ENCODE data around the gene MFSD6.
"Not testable (repeated sequence)": the region's sequence is repeated elsewhere in the genome, so short reads cannot be mapped to it uniquely, and the experiment has no call there.

The MFSD6 gene

GRCh38 chr2:190407662-190408537, at the start of gene MFSD6:
Gene MFSD6, plus strand, starts transcription at chr2:190408355. Its CDS starts 27,675 bp downstream, at chr2:190436030.
- peak; percentile 75 for DNase-seq

GRCh38 chr2:190358655-190359448, 49.3 kb upstream of the MFSD6 start:
- not testable (repeated sequence) for DNase-seq

GRCh38 chr2:190360561-190360960, 47.6 kb upstream of the MFSD6 start:
- DNase-seq: no peak

- DNase-seq: no peak
These were observed 47.2 kb upstream of the MFSD6 start for GRCh38 chr2:190360965-190361364.

- DNase-seq: no peak
These were observed 46.6 kb upstream of the MFSD6 start for GRCh38 chr2:190361572-190361971.

DNA sequence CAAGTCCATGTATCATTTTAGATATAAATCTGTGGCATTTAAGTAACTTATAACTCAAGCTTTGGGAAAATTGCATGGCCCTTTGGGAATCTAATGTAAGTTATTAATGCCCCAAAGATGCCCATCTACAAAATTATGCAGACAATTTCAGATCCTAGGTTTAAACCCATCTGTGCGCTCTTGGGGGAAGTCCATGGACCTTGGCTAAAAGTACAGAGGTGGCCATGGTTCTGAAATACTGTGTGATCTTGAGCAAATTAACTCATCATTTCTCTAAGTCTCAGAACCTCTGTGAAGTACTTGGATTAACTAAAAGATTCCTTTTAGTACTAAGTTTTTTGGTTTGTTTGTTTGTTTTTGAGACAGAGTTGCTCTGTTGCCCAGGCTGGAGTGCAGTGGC, 45.3 kb upstream of the MFSD6 start:
- no peak for DNase-seq

DNA sequence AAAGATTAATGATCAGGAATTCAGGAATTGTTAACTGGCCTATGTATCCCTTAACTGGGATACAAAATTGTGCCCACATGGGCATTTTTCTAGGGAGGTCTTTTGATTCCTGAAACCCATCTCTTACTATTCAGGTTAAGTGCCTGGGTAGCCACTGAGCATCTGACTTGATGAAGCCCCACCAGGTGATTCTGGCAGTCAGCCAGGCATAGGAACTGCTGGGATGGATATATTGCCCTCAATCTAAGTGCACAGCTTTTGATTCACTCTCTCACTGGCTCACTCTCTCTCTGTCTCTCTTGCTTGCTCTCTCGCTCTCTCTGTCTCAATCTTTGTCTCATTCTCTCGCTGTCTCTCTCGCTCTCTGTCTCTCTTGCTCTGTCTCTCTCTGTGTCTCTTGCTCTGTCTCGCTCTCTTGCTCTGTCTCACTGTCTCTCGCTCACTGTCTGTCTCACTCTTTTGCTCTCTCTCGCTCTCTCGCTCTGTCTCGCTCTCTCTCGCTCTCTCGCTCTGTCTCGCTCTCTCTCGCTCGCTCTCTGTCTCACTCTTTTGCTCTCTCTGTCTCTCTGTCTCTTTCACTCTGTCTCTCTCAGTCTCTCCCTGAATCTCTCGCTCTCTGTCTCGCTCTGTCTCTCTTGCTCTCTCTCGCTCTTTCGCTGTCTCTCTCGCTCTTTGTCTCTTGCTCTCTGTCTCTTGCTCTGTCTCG, 42.5 kb upstream of the MFSD6 start:
- no peak for DNase-seq

DNA sequence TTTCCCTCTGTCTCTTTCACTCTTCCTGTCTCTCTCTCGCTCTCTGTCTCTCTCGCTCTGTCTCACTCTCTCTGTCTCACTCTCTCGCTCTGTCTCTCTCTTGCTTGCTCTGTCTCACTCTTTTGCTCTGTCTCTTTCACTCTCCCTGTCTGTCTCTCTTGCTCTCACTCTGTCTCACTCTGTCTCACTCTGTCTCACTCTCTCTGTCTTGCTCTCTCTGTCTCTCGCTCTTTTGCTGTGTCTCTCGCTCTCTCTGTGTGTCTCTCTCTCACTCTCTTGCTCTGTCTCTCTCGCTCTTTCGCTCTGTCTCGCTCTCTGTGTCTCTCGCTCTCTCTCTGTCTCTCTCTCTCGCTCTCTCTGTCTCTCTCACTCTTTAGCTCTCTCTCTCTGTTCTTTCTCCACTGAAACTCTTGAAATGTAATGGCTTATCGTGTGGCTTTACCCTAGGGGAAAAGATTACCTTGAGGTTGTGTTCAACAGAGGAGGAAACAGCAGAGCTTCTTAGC, 41.9 kb upstream of the MFSD6 start:
- DNase-seq: no peak

- DNase-seq: no peak
These were observed 41.1 kb upstream of the MFSD6 start for GRCh38 chr2:190367091-190367490.

DNA sequence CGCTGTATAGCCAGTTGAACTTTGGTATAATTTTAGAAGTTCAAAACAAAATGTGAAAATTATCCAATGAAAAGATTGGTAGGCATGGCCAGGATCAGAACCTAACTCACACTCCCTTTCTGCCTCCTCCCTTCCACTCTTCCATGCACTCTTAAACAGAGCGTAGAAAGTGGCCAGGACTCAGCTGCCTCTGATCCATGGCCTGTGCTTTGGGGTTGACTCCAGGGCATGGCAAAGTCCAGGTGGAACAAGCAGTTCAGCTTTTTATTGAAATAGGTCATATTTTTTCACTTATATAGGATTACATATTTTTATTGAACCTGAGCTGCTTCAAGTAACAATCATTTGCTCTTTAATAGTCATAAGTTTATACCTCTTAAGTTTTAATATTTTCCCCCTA, 38.5 kb upstream of the MFSD6 start:
- DNase-seq: no peak

DNA sequence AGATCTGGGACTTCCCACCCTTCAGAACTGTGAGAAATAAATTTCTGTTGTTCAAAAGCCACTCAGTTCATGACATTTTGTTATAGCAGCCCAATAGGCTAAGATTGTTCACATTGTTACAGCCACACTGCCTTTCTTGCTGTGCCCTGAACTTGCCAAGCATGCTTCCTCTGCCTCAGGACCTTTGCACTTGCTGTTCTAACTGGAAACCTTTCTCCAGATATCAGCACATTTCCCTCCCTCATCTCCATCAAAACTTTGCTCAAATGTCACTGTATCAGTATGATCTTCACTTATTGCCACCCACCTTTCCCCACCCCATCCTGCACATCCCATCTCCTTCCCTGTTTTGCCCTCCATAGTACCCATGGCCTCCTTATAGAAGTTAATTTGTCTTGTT, 32.1 kb upstream of the MFSD6 start:
- no peak for DNase-seq

DNA sequence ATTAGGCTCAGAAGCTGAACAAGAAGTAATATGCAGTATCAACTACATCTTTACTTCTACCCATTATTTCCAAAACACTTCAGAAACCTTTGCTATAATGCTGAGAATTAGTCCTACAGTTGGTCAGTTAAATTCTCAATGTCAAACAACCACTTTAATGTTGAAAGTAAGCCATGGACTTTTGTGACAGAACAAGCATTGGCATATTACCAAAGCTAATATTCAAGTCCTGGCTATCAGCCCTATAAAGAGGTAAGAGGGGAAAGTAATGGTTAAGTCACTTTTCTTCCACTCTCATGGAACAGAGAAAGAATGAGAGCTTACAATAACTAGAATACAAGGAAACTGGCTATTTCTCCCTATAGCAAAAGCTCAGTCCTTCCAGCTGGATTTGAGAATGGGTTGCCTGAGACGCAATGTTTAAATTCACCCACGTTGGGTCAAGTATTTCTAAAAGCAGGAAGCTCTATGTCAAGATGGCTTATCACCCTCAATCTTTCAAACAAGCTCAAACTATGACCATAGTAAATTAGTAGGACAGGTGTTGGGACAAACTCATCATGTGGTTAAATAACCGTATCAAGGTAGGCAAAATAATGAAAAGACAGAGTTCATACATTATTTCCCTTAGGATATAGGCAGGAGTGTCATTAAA, 31.4 kb upstream of the MFSD6 start:
- no peak for DNase-seq

- DNase-seq: no peak
These were observed 29.3 kb upstream of the MFSD6 start for GRCh38 chr2:190378880-190379237.

DNA sequence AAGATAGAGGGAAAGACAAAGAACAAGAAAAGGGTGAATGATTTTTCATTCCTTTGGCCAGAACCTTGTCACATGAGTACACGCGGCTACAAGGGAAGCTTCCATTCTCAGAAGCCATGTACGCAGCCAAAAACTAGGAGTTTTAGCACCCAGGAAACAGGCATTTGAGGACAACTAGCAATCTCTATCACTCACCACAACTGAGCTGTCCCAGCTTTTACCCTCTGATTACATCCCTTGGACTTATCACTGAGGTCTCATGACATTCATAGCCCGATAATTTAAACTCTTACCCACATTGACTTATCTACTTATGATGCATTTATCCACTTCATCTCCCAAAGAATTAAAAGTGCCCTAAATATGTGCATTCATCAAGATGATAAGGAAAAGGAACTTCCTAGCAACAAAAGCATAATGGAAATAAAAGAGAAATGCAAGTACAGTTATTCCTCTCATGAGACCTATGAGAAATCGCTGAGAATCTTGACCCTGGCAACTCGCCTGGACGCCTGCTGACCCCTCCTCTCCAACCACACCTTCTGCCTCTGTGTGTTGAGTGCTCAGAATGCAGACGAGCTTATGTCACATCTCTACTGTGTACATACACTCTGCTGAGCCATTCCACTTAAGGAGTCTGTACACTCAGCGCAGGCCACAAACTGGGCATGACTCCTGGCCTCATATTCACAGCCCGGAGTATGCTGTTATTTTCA, 28.7 kb upstream of the MFSD6 start:
- DNase-seq: no peak

- DNase-seq: no peak
These were observed 27.2 kb upstream of the MFSD6 start for GRCh38 chr2:190380962-190381412.

DNA sequence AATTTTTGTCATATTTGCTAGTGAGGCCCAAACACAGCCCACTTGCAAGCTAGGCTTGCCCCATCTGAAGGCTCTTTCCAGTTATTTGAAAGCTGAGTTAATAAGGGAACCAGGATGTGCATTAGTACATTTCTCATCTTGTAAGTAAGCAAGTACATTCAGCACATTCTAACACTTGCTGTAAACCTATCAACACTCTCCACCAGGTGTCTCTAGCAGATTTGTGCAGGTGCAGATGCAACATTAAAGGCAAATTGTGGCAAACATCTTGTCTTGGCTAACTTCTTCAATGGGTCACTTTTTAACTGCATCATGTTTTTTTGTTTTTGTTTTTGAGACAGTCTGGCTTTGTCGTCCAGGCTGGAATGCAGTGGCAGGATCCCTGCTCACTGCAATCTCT, 25.3 kb upstream of the MFSD6 start:
- no peak for DNase-seq

- DNase-seq: no peak
These were observed 20.7 kb upstream of the MFSD6 start for GRCh38 chr2:190387422-190387821.

GRCh38 chr2:190396271-190396670, 11.9 kb upstream of the MFSD6 start:
- DNase-seq: no peak

GRCh38 chr2:190402986-190403603, 5.1 kb upstream of the MFSD6 start:
- DNase-seq: no peak

- DNase-seq: no peak
These were observed 3.7 kb upstream of the MFSD6 start for GRCh38 chr2:190404487-190404886.

GRCh38 chr2:190405070-190405469, 3.1 kb upstream of the MFSD6 start:
- DNase-seq: no peak

GRCh38 chr2:190405995-190406394, 2.2 kb upstream of the MFSD6 start:
- DNase-seq: no peak

Measured in activated T-cell treated with anti-CD3 and anti-CD28 coated beads, Interleukin-2, amount 50 U/mL, for 1 hour (primary cell).